Measurements from ENCODE around the gene CYP27C1. TPM values are rescaled to one million over a fixed set of nuclear protein-coding genes. Genes with fewer than 3 reads are reported as not detected.

The CYP27C1 gene
- total RNA-seq, 2 experiments from 2014 or later = not detected

- Histone ChIP-seq H3K36me3 (ENCODE audit: insufficient read depth, low read length) (no peaks in the 10 kb centered on the region), H3K4me3 (ENCODE audit: low read length) (no peak overlapping the region), H3K27me3 (ENCODE audit: control insufficient read depth in 1 of 2, insufficient read depth in 2 of 2, low read length in 2 of 2) (no peaks in the 10 kb centered on the region), H3K27ac (ENCODE audit: low read depth in 1 of 2, low read length in 2 of 2) (no peak overlapping the region), H3K4me1 (ENCODE audit: insufficient read depth, low read length) (no peaks in the 10 kb centered on the region), H3K9me3 (ENCODE audit: control insufficient read depth in 1 of 2, insufficient read depth in 1 of 2, low read length in 2 of 2) (no peaks in the 10 kb centered on the region)
- intact Hi-C loops (cut with DNase I, micrococcal nuclease) = no loop called here
- CTCF ChIA-PET = no interaction called here
- TF ChIP-seq CTCF (IDR thresholded peaks at IDR 0.05) = no peak
- no peak for DNase-seq
- H3K9me3 Mint-ChIP-seq = peaks cover 6% of the 10 kb centered on the region
- H3K27ac Mint-ChIP-seq = no peak overlapping the region
- no peaks in the 10 kb centered on the region for H3K36me3 Mint-ChIP-seq (ENCODE audit: low read depth)
- no peak overlapping the region for H3K4me3 Mint-ChIP-seq
- no peaks in the 10 kb centered on the region for H3K4me1 Mint-ChIP-seq (ENCODE audit: low read depth)
- POLR2A ChIA-PET = no interaction called here
- ATAC-seq (ENCODE audit: poor library complexity) = no peak
- peaks cover 4% of the 10 kb centered on the region for H3K27me3 Mint-ChIP-seq
Observed at GRCh38 chr2:127175751-127176354, 44.2 kb downstream of the CYP27C1 start.

- no peaks in the 10 kb centered on the region for H3K27me3 ChIP-seq (ENCODE audit: control insufficient read depth in 1 of 2, insufficient read depth in 2 of 2, low read length in 2 of 2)
- no peaks in the 10 kb centered on the region for H3K36me3 ChIP-seq (ENCODE audit: insufficient read depth, low read length)
- Mint-ChIP-seq H3K36me3 (ENCODE audit: low read depth) (no peaks in the 10 kb centered on the region), H3K9me3 (peaks cover 3% of the 10 kb centered on the region), H3K4me3 (no peak overlapping the region), H3K27ac (no peak overlapping the region), H3K27me3 (no peaks in the 10 kb centered on the region), H3K4me1 (ENCODE audit: low read depth) (no peaks in the 10 kb centered on the region)
- ChIA-PET CTCF (no interaction called here), POLR2A (no interaction called here)
- DNase-seq (no peak), ATAC-seq (ENCODE audit: poor library complexity) (no peak)
- H3K4me3 ChIP-seq (ENCODE audit: low read length) = no peak overlapping the region
- H3K27ac ChIP-seq (ENCODE audit: low read depth in 1 of 2, low read length in 2 of 2) = no peak overlapping the region
- no peaks in the 10 kb centered on the region for H3K4me1 ChIP-seq (ENCODE audit: insufficient read depth, low read length)
- TF ChIP-seq CTCF (IDR thresholded peaks at IDR 0.05) = no peak
- intact Hi-C loops (cut with DNase I, micrococcal nuclease) = no loop called here
- no peaks in the 10 kb centered on the region for H3K9me3 ChIP-seq (ENCODE audit: control insufficient read depth in 1 of 2, insufficient read depth in 1 of 2, low read length in 2 of 2)
Observed at GRCh38 chr2:127175041-127175721, 44.9 kb downstream of the CYP27C1 start.

GRCh38 chr2:127174640-127175039 is 45.5 kb downstream of the CYP27C1 start:
- Mint-ChIP-seq H3K9me3 (no peaks in the 10 kb centered on the region), H3K27me3 (no peaks in the 10 kb centered on the region), H3K36me3 (ENCODE audit: low read depth) (no peaks in the 10 kb centered on the region), H3K4me3 (no peak overlapping the region), H3K27ac (no peak overlapping the region), H3K4me1 (ENCODE audit: low read depth) (no peaks in the 10 kb centered on the region)
- H3K27me3 ChIP-seq (ENCODE audit: control insufficient read depth in 1 of 2, insufficient read depth in 2 of 2, low read length in 2 of 2) = no peaks in the 10 kb centered on the region
- intact Hi-C loops (cut with DNase I, micrococcal nuclease) = loop anchor here in 1 of 2 experiments (5.0 kb wide), 1 partner anchor 107 kb away; no protein-coding TSS in a partner anchor
- DNase-seq (no peak), ATAC-seq (ENCODE audit: poor library complexity) (no peak)
- H3K9me3 ChIP-seq (ENCODE audit: control insufficient read depth in 1 of 2, insufficient read depth in 1 of 2, low read length in 2 of 2) = no peaks in the 10 kb centered on the region
- no peak overlapping the region for H3K27ac ChIP-seq (ENCODE audit: low read depth in 1 of 2, low read length in 2 of 2)
- no peaks in the 10 kb centered on the region for H3K36me3 ChIP-seq (ENCODE audit: insufficient read depth, low read length)
- no peaks in the 10 kb centered on the region for H3K4me1 ChIP-seq (ENCODE audit: insufficient read depth, low read length)
- no peak for TF ChIP-seq CTCF (IDR thresholded peaks at IDR 0.05)
- ChIA-PET POLR2A (no interaction called here), CTCF (no interaction called here)
- no peak overlapping the region for H3K4me3 ChIP-seq (ENCODE audit: low read length)

Measured in CD4-positive, alpha-beta T cell (primary cell).